GM12875 (cell line): Measurements from ENCODE around the gene CLHC1.

Experiments
- H3K4me3 ChIP-seq: one replicate; pipeline ENCODE4 v1.5.1; 2011; ENCODE audit warnings: low read depth, low read length, control low read depth
- CTCF ChIP-seq: IDR thresholded peaks from 2 replicates; pipeline ENCODE4 v1.5.1; 2011; ENCODE audit warnings: low read depth, mild to moderate bottlenecking, control low read depth, inconsistent platforms, low read length, moderate library complexity, borderline replicate concordance; ENCODE audit not compliant: insufficient read depth

Gene CLHC1

GRCh38 chr2:55159037-55159651, 72.9 kb downstream of the CLHC1 start:
- no peak for TF ChIP-seq CTCF
- H3K4me3 ChIP-seq, result no peak overlapping the region

- H3K4me3 ChIP-seq, result no peak overlapping the region
- no peak for TF ChIP-seq CTCF
Observed at GRCh38 chr2:55158111-55158814, 73.8 kb downstream of the CLHC1 start.

GRCh38 chr2:55157474-55157884, 74.6 kb downstream of the CLHC1 start:
- TF ChIP-seq CTCF, result no peak
- no peak overlapping the region for H3K4me3 ChIP-seq

- TF ChIP-seq CTCF, result no peak
Observed at GRCh38 chr2:55156984-55157383, 75.1 kb downstream of the CLHC1 start.

GRCh38 chr2:55156326-55156725, 75.8 kb downstream of the CLHC1 start:
- TF ChIP-seq CTCF, result no peak
- H3K4me3 ChIP-seq, result no peak overlapping the region

More at GRCh38 chr2:55156984-55157383, 75.1 kb downstream of the CLHC1 start:
- no peak overlapping the region for H3K4me3 ChIP-seq

- H3K4me3 ChIP-seq, result no peak overlapping the region
Observed at GRCh38 chr2:55155764-55156281, 76.3 kb downstream of the CLHC1 start.

More at GRCh38 chr2:55155764-55156281, 76.3 kb downstream of the CLHC1 start:
- TF ChIP-seq CTCF, result no peak
